COLO668 (cell line): ENCODE results near the gene PCNT.

Experiments
- DNase-seq: peaks from one replicate; lab custom pipeline; 2025; ENCODE audit not compliant: unreplicated experiment; lab: John Stamatoyannopoulos, UW

PCNT gene

GRCh38 chr21:46475296-46475695, 151.3 kb downstream of the PCNT start:
- DNase-seq, result no peak

- DNase-seq, result no peak
Observed at GRCh38 chr21:46477765-46478164, 153.8 kb downstream of the PCNT start.

GRCh38 chr21:46478910-46479309, 155.0 kb downstream of the PCNT start:
- DNase-seq, result no peak

GRCh38 chr21:46480466-46480865, 156.5 kb downstream of the PCNT start:
- no peak for DNase-seq

GRCh38 chr21:46482225-46482845, 158.4 kb downstream of the PCNT start:
- no peak for DNase-seq

- DNase-seq, result no peak
Observed at GRCh38 chr21:46482846-46483231, 158.9 kb downstream of the PCNT start.

GRCh38 chr21:46483300-46484295, 159.6 kb downstream of the PCNT start:
- DNase-seq, result no peak

- DNase-seq, result no peak
Observed at GRCh38 chr21:46486481-46487126, 162.6 kb downstream of the PCNT start.

GRCh38 chr21:46489162-46489663, 165.3 kb downstream of the PCNT start:
- DNase-seq, result no peak

GRCh38 chr21:46489800-46490199, 165.8 kb downstream of the PCNT start:
- no peak for DNase-seq

GRCh38 chr21:46491553-46491952, 167.6 kb downstream of the PCNT start:
- no peak for DNase-seq

GRCh38 chr21:46492851-46493250, 168.9 kb downstream of the PCNT start:
- no peak for DNase-seq

- DNase-seq, result no peak
Observed at GRCh38 chr21:46493828-46494227, 169.9 kb downstream of the PCNT start.
